Muscle layer of colon (tissue), 2 donors: ENCODE measurements around the gene ROBO2.
"Not testable (repeated sequence)": the region's sequence is repeated elsewhere in the genome, so short reads cannot be mapped to it uniquely, and the experiment has no call there.

ENCODE experiments used
- H3K27ac ChIP-seq: one replicate; pipeline ENCODE4 v1.7.0; 2013; ENCODE audit warnings: low read depth, mild to moderate bottlenecking, low read length, moderate library complexity
- H3K27me3 ChIP-seq, 2 donors: one replicate each; pipeline ENCODE4 v1.7.0; 2013; ENCODE audit warnings: low read length in 2 of 2, mild to moderate bottlenecking in 2 of 2; ENCODE audit not compliant: insufficient read depth in 2 of 2, control insufficient read depth in 1 of 2
- H3K36me3 ChIP-seq: one replicate; pipeline ENCODE4 v1.7.0; 2013; ENCODE audit warnings: mild to moderate bottlenecking, low read length; ENCODE audit not compliant: insufficient read depth
- H3K4me1 ChIP-seq: one replicate; pipeline ENCODE4 v1.7.0; 2013; ENCODE audit warnings: mild to moderate bottlenecking, low read length; ENCODE audit not compliant: insufficient read depth
- H3K4me3 ChIP-seq, 2 donors: one replicate each; pipeline ENCODE4 v1.7.0; 2013; ENCODE audit warnings: low read length in 2 of 2, low read depth in 1 of 2, mild to moderate bottlenecking in 1 of 2, moderate library complexity in 1 of 2
- H3K9ac ChIP-seq: one replicate; pipeline ENCODE4 v1.7.0; 2013; ENCODE audit warnings: low read length
- H3K9me3 ChIP-seq: one replicate; pipeline ENCODE4 v1.7.0; 2013; ENCODE audit warnings: mild to moderate bottlenecking, low read length
- donor health status: abdominal sarcoma.
- donor health status: Adenocarcinoma of cecum.

The ROBO2 gene

DNA sequence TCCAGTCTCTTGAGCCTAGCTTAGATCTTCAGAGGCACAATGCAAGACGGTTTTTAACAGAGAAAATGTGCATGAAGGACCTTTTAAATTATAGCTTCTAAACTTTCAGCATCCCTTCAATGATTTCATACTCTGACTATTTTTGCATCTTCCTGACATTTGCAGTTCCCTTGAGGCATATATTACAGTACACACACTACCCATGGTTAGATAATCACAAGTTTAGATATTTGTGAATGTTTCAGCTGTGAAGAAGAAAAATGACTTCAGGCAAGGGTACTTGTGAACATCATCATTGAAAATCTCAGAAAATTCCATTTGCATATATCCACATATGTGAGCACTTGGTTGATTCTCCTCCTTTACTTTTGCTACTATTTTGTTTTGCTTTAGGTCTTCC is 341.5 kb downstream of the ROBO2 start:
- no peak overlapping the region for H3K27ac ChIP-seq
- no peaks in the 10 kb centered on the region for H3K27me3 ChIP-seq
- no peaks in the 10 kb centered on the region for H3K36me3 ChIP-seq
- H3K4me3 ChIP-seq, result no peak overlapping the region
- no peak overlapping the region for H3K9ac ChIP-seq
- no peaks in the 10 kb centered on the region for H3K9me3 ChIP-seq
- no peaks in the 10 kb centered on the region for H3K4me1 ChIP-seq

GRCh38 chr3:77392181-77392580 is 352.3 kb downstream of the ROBO2 start:
- no peaks in the 10 kb centered on the region for H3K9me3 ChIP-seq
- H3K27ac ChIP-seq, result no peak overlapping the region
- H3K4me1 ChIP-seq, result no peaks in the 10 kb centered on the region
- H3K9ac ChIP-seq, result no peak overlapping the region
- no peaks in the 10 kb centered on the region for H3K27me3 ChIP-seq
- no peaks in the 10 kb centered on the region for H3K36me3 ChIP-seq
- no peak overlapping the region for H3K4me3 ChIP-seq

- Histone ChIP-seq H3K36me3 (no peaks in the 10 kb centered on the region), H3K9me3 (no peaks in the 10 kb centered on the region), H3K4me3 (no peak overlapping the region), H3K27ac (no peak overlapping the region), H3K9ac (no peak overlapping the region), H3K4me1 (no peaks in the 10 kb centered on the region), H3K27me3 (no peaks in the 10 kb centered on the region)
These were observed 354.1 kb downstream of the ROBO2 start for GRCh38 chr3:77394046-77394445.

DNA sequence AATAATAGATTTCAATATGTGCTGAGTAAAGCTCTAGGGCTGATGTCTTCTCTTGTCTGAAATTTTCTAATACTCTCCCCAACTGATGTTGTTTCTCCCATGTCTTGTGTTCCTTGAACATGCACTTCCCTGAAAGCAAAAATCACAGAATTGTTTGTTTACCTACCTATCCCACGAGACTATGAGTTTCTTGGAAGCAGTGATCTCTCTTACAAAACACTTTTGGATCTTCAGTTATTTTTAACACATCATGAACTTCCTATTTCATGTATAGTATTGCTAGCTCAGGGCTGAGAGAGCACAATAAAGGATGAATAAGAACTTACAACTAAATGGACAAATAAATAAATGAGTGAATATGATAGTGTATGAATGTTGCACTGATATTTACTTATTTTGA is 365.0 kb downstream of the ROBO2 start:
- Histone ChIP-seq H3K27ac (no peak overlapping the region), H3K27me3 (no peaks in the 10 kb centered on the region), H3K9ac (no peak overlapping the region), H3K4me1 (no peaks in the 10 kb centered on the region), H3K9me3 (no peaks in the 10 kb centered on the region), H3K4me3 (no peak overlapping the region), H3K36me3 (no peaks in the 10 kb centered on the region)

DNA sequence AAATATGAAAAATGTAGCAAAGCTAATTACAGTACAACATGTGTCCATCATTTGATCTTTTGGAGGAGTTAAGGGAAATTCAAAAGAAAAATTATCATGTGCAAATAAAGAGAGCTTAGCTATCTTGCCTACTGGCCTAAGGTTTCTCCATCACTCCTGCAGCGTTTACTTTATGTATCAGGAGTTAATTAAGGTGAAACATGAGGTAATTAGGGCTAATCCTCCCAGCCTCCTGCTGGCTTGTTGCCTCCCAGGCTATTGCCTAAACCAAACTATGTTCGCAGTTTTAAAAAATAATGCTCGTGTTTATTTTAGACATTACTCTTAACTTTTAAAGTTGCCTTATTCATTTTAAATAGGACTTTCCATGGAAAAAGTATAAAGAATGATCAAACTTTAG is 367.5 kb downstream of the ROBO2 start:
- Histone ChIP-seq H3K27ac (no peak overlapping the region), H3K4me3 (no peak overlapping the region), H3K27me3 (no peaks in the 10 kb centered on the region), H3K9ac (no peak overlapping the region), H3K4me1 (no peaks in the 10 kb centered on the region), H3K36me3 (no peaks in the 10 kb centered on the region), H3K9me3 (no peaks in the 10 kb centered on the region)

DNA sequence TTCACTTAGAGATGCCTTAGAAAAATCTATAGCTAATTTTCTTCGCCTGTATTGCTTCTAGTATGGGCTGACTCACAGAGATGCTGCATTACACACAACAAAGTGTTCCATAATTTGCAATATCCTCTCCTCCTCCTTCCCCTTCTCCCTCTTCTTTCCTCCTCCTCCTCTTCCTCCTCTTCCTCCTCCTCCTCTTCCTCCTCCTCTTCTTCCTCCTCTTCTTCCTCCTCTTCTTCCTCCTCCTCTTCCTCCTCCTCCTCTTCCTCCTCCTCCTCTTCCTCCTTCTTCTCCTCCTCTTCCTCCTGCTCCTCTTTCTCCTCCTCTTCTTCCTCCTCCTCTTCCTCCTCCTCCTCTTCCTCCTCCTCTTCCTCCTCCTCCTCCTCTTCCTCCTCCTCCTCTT is 370.4 kb downstream of the ROBO2 start:
- H3K27me3 ChIP-seq, H3K4me3 ChIP-seq, H3K9ac ChIP-seq, H3K4me1 ChIP-seq, H3K9me3 ChIP-seq, H3K36me3 ChIP-seq, H3K27ac ChIP-seq: not testable (repeated sequence)

DNA sequence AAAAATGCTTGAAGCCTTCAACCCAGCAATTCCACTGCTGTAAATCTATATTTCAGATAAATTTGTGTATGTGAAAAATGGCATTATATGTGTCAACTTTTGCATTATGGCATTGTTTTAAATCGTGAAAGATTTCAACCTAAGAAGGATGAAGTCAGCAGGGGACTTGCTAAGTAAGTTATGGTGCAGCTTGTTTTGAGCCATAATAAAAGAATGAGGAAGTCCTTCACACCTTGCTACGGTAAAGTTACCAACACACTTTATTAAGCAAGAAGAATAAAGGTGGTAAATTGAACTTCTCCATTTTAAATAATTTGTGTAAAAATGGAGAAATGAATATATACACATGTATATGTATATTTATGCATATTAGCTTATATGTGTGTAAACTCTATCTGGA is 371.4 kb downstream of the ROBO2 start:
- H3K27ac ChIP-seq, result no peak overlapping the region
- no peak overlapping the region for H3K4me3 ChIP-seq
- H3K4me1 ChIP-seq, result no peaks in the 10 kb centered on the region
- no peaks in the 10 kb centered on the region for H3K27me3 ChIP-seq
- H3K9ac ChIP-seq, result no peak overlapping the region
- no peaks in the 10 kb centered on the region for H3K9me3 ChIP-seq
- no peaks in the 10 kb centered on the region for H3K36me3 ChIP-seq

DNA sequence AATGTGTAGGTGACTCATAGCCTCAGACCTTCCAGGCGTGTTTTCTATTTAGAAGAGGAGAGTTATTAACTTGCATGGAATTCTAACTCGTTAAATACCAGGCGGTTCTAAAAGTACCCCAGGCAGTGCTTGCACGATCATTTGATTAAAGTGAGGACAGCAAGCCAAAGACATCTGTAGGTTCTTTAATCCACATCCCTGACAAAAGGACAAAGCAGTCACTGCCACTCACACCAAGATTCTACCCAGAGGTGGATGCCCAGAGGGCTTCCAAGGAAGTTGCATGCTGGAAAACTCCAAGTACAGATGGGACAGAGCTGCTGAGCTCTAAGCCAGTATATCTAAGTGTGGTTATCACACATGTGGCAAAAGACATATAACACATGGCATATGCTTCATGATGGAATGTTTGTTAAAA is 372.1 kb downstream of the ROBO2 start:
- Histone ChIP-seq H3K27ac (no peak overlapping the region), H3K9me3 (no peaks in the 10 kb centered on the region), H3K4me3 (no peak overlapping the region), H3K36me3 (no peaks in the 10 kb centered on the region), H3K27me3 (no peaks in the 10 kb centered on the region), H3K4me1 (no peaks in the 10 kb centered on the region), H3K9ac (no peak overlapping the region)

- H3K9me3 ChIP-seq, result no peaks in the 10 kb centered on the region
- H3K36me3 ChIP-seq, result no peaks in the 10 kb centered on the region
- no peak overlapping the region for H3K4me3 ChIP-seq
- no peaks in the 10 kb centered on the region for H3K4me1 ChIP-seq
- H3K9ac ChIP-seq, result no peak overlapping the region
- H3K27ac ChIP-seq, result no peak overlapping the region
- H3K27me3 ChIP-seq, result no peaks in the 10 kb centered on the region
These were observed 372.7 kb downstream of the ROBO2 start for GRCh38 chr3:77412584-77412983.

DNA sequence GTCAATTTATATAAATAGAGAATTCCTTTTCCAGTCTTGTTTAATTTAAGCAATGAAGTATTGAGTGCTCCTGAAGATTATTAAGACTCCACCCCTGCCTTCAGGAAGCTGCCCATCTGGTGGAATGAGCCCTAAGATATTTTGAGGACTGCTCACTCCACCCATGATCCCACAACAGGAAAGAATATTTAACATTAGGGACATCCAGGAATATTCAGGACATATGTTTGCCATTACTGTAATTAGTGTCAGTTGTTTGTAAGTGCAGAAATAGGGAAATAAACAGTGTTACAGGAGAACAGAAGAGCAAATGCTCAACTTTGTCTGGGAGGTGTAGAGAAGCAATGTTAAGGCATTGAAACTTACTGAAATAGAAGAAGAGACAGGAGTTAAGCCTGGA is 375.0 kb downstream of the ROBO2 start:
- H3K9me3 ChIP-seq, result no peaks in the 10 kb centered on the region
- H3K36me3 ChIP-seq, result no peaks in the 10 kb centered on the region
- no peaks in the 10 kb centered on the region for H3K27me3 ChIP-seq
- H3K4me1 ChIP-seq, result no peaks in the 10 kb centered on the region
- H3K27ac ChIP-seq, result no peak overlapping the region
- no peak overlapping the region for H3K4me3 ChIP-seq
- no peak overlapping the region for H3K9ac ChIP-seq

DNA sequence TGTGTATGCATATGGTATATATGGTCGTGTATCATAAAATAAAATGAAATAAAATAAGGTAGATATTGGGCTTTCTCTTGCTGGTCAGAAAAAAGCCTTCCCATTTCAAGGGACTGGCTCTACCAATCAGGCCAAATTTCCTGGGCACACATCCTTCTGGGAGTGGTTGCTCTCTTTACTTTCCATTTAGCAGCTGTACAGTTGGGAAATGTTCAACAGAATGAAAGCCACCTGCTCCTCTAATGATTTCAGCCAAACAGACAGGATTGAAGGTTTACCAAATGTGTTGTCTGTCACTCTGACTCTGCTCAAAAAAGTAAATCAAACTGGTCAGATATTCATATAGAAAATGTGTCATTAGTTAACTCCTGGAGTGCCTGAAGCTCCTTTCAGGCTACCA is 380.4 kb downstream of the ROBO2 start:
- Histone ChIP-seq H3K36me3 (no peaks in the 10 kb centered on the region), H3K4me1 (no peaks in the 10 kb centered on the region), H3K27me3 (no peaks in the 10 kb centered on the region), H3K9ac (no peak overlapping the region), H3K27ac (no peak overlapping the region), H3K9me3 (no peaks in the 10 kb centered on the region), H3K4me3 (no peak overlapping the region)

DNA sequence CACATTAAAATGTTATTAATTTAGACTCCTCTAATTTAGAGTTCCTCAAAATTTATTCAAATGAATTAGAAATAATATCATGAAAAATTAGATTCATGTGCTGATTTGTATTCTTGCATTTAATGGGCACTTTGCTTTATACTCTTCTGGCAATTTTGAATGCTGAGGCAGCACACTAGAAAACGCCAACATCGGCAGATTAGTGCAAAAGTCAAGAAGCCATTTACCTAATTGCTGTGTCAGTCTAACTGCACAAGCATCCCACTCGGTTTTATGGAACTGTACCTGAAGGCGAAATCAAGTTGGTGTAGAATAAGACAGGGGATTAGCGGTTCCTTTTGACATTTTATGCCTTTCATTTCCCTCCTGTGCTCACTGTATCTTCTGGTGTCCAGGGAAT is 382.0 kb downstream of the ROBO2 start:
- Histone ChIP-seq H3K4me3 (no peak overlapping the region), H3K27me3 (no peaks in the 10 kb centered on the region), H3K36me3 (no peaks in the 10 kb centered on the region), H3K27ac (no peak overlapping the region), H3K9me3 (no peaks in the 10 kb centered on the region), H3K4me1 (no peaks in the 10 kb centered on the region), H3K9ac (no peak overlapping the region)
